ENCODE results near the gene MUSK. TPM values are rescaled to one million over a fixed set of nuclear protein-coding genes. Genes with fewer than 3 reads are reported as not detected.

Gene MUSK
- total RNA-seq, 4 donors from 2014 or later, result 4.4 to 28.1 (median 10.3) TPM

GRCh38 chr9:110742741-110743371 lies 74.3 kb downstream of the MUSK start:
- DNase-seq, result no peak

DNA sequence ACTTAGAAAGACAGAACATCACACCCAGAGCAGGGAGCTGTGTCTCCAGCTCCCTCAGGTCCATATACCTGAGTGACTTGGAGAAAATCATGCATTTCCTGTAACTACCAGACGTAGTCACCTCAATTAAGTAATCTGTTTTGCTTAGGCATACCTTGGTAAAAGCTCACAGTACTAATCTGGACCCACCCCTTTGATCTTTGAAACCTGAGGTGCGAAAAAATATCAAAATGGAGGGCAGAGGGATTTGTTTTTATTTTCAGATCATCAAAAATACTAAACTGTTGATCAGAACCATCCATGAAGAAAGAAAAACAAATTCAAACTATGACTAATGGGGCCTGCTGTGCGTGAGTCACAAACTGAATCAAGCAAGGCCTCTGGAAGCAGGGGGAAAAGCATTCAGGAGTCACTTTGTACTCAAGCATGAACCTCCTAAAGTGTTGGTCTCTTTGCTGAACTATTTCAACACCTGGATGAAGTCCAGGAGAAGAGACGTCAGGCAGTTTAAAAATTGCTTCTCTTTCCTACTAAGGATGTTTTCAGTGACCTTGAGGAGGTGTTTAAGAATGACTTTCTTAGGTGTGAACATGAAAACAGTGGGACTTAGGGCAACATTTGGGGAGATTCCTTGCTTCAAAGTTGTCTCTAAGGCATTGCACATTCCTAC lies 76.3 kb downstream of the MUSK start:
- H3K4me3 ChIP-seq, result no peak overlapping the region
- H3K36me3 ChIP-seq, result no peaks in the 10 kb centered on the region
- peak overlapping the region in 3 of 4 donors; percentile 32 to 60 (median 49) for H3K27ac ChIP-seq
- H3K4me1 ChIP-seq, result no peaks in the 10 kb centered on the region
- DNase-seq, result peak in 1 of 3 donors; percentile 50
- no peak for TF ChIP-seq POLR2A (IDR thresholded peaks at IDR 0.05)
- TF ChIP-seq, protein P1, sequence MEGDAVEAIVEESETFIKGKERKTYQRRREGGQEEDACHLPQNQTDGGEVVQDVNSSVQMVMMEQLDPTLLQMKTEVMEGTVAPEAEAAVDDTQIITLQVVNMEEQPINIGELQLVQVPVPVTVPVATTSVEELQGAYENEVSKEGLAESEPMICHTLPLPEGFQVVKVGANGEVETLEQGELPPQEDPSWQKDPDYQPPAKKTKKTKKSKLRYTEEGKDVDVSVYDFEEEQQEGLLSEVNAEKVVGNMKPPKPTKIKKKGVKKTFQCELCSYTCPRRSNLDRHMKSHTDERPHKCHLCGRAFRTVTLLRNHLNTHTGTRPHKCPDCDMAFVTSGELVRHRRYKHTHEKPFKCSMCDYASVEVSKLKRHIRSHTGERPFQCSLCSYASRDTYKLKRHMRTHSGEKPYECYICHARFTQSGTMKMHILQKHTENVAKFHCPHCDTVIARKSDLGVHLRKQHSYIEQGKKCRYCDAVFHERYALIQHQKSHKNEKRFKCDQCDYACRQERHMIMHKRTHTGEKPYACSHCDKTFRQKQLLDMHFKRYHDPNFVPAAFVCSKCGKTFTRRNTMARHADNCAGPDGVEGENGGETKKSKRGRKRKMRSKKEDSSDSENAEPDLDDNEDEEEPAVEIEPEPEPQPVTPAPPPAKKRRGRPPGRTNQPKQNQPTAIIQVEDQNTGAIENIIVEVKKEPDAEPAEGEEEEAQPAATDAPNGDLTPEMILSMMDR (IDR thresholded peaks at IDR 0.05), result no peak
- no peaks in the 10 kb centered on the region for H3K27me3 ChIP-seq
- H3K9me3 ChIP-seq, result no peaks in the 10 kb centered on the region

More at GRCh38 chr9:110742741-110743371, 74.3 kb downstream of the MUSK start:
- no peaks in the 10 kb centered on the region for H3K4me1 ChIP-seq
- no peak overlapping the region for H3K4me3 ChIP-seq
- no peaks in the 10 kb centered on the region for H3K36me3 ChIP-seq
- H3K27ac ChIP-seq, result peak overlapping the region in 3 of 4 donors; percentile 12 to 44 (median 32)
- no peaks in the 10 kb centered on the region for H3K27me3 ChIP-seq
- no peak for TF ChIP-seq POLR2A (IDR thresholded peaks at IDR 0.05)
- TF ChIP-seq, protein P1 (IDR thresholded peaks at IDR 0.05), result no peak
- H3K9me3 ChIP-seq, result no peaks in the 10 kb centered on the region

- Histone ChIP-seq H3K36me3 (no peaks in the 10 kb centered on the region), H3K27me3 (no peaks in the 10 kb centered on the region), H3K4me3 (no peak overlapping the region), H3K4me1 (no peaks in the 10 kb centered on the region), H3K9me3 (no peaks in the 10 kb centered on the region), H3K27ac (peak overlapping the region in 2 of 4 donors; percentile 32 to 33)
- no peak for DNase-seq
- no peak for TF ChIP-seq POLR2A (IDR thresholded peaks at IDR 0.05)
- TF ChIP-seq, protein P1 (IDR thresholded peaks at IDR 0.05), result no peak
Measured at GRCh38 chr9:110745676-110746075, 77.1 kb downstream of the MUSK start.

- Histone ChIP-seq H3K27me3 (no peaks in the 10 kb centered on the region), H3K4me3 (no peak overlapping the region), H3K27ac (no peak overlapping the region), H3K9me3 (no peaks in the 10 kb centered on the region), H3K36me3 (no peaks in the 10 kb centered on the region), H3K4me1 (no peaks in the 10 kb centered on the region)
- TF ChIP-seq POLR2A (IDR thresholded peaks at IDR 0.05), result no peak
- TF ChIP-seq, protein P1 (IDR thresholded peaks at IDR 0.05), result no peak
- no peak for DNase-seq
Measured at GRCh38 chr9:110746211-110746930, 77.8 kb downstream of the MUSK start.

DNA sequence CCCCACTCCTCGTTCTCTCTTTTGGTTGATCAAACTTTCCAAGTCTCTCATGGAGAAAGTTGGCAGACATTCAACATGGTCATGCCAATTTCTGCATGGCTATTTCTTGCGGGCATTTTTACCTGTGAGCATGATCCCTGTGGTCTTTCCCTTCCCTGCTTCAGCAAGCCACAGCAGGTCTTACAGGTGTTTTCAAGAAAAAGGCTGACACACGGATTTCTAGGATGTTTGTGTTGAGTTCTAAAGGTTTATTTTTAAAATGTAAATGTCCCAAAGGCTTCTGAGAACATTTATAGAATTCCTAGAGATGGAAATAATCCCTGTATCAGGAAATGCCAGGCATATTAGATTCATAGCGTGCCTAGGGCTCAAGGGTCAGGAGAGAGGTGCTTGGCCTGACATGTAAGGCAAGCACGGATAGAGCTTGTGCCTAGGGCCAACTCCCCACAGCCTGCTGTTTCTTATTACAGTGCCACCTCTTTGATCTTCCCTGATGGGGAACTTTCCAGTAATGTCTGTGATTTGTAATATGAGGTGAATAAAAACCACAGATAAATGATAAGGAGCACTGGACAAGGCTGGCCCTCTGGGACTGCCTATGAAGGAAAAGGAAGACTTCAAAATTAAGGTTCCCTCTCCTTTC lies 79.8 kb downstream of the MUSK start:
- Histone ChIP-seq H3K27me3 (no peaks in the 10 kb centered on the region), H3K4me3 (no peak overlapping the region), H3K27ac (no peak overlapping the region), H3K9me3 (no peaks in the 10 kb centered on the region), H3K36me3 (no peaks in the 10 kb centered on the region), H3K4me1 (no peaks in the 10 kb centered on the region)
- DNase-seq, result no peak
- TF ChIP-seq, protein P1 (IDR thresholded peaks at IDR 0.05), result no peak
- no peak for TF ChIP-seq POLR2A (IDR thresholded peaks at IDR 0.05)
